GM19455 (cell line): ENCODE data around the gene ZNF286A.
"Not testable (repeated sequence)": the region's sequence is repeated elsewhere in the genome, so short reads cannot be mapped to it uniquely, and the experiment has no call there.

Experiments
- ATAC-seq: cut with Tn5 transposase; IDR thresholded peaks from one replicate; pipeline ENCODE4 v1.9.1; 2021; ENCODE audit not compliant: unreplicated experiment

Gene ZNF286A

DNA sequence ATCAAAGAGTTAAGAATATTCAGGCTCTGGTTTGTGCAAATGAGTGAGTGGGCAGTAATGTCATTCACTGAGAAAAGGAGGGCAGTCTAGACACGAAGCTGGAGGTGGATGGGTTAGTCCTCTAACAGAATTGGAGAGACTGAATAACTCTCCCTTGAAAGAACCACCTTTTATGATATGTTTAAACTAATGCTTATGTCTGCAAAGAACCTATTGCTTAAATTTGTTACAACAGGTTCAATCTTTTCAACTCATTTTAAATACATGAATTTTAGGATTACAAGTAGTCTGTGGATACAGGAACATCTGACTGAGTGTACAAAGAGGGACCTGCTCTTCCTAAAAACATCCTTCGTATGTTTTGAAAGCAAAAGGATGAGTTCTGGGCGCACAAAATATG lies 585 bp upstream of the ZNF286A start:
- peak; percentile 3 for ATAC-seq

DNA sequence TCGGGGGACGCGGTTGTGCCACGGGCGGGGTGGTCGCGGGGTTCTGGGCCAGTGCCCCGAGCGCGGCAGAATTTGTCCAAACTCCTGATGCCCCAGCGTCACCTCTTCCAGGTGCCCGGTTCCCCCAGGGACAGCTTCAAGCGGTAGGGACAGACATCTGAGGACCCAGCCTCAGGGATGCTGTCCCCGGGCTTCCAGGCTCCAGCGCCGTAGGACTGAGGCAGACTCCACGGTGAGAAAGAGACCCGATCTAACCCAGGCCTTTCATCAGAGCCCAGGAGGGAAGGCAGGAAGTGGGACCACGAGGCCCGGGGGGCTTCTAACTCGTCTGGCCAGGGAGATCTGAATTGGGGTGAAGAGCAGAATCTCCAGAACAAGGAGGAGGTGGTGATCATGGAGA lies 385 bp downstream of the ZNF286A start:
- ATAC-seq = not testable (repeated sequence)

DNA sequence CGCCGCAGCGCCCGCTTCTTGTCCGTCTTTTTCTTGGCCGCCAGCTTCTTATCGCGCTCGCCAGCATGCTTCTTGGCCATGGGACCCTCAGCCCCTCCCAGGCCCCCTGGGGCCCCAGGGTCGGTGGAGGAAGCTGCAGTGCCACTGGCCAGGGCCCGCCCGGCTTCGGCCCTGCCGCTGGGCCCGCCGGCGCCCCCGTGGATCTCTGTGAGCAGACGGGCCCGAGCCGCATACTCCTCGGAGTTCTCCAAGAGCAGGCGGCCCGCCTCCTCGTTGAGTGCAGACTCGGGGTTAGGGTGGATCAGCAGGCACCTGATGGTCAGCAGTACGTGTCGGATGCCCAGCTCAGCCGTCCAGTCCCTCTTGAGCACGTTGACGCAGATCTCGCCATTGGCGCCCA lies 4.7 kb downstream of the ZNF286A start:
- not testable (repeated sequence) for ATAC-seq

DNA sequence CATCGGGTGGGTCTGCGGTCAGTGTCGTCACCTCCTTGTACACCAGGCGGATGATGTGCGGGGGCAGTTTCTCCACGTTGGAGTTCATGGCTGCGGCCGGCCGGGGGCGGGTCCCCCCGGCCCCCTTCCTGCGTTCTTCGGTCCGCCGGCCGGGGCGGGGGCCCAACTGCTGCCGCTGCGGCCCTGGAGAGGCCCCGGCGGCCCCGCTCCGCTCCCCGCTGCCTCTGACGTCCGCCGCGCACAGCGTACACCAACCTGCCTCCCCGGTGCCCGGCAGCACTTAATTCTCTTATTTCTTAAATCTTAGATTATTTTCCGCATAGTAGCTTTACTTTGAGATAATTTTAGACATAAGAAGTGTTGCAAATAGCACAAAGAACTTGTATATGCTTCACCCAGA lies 5.3 kb downstream of the ZNF286A start:
- not testable (repeated sequence) for ATAC-seq

DNA sequence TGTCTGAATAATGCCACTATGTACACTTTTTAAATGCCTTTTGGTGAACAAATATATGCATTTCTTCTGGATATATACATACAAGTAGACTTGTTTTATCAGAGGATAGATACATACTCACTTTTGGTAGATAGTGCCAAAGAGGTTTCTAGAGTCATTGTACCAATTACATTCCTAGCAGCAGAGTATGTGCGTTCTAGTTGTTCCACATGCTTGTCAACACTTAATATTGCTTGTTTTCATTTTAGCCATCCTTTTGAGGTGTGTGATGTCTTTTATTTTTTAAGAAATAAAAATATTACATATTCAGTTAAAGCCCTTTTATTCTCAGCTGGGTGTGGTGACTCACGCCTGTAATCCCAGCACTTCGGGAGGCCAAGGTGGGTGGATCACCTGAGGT lies 9.3 kb downstream of the ZNF286A start:
- ATAC-seq = not testable (repeated sequence)

DNA sequence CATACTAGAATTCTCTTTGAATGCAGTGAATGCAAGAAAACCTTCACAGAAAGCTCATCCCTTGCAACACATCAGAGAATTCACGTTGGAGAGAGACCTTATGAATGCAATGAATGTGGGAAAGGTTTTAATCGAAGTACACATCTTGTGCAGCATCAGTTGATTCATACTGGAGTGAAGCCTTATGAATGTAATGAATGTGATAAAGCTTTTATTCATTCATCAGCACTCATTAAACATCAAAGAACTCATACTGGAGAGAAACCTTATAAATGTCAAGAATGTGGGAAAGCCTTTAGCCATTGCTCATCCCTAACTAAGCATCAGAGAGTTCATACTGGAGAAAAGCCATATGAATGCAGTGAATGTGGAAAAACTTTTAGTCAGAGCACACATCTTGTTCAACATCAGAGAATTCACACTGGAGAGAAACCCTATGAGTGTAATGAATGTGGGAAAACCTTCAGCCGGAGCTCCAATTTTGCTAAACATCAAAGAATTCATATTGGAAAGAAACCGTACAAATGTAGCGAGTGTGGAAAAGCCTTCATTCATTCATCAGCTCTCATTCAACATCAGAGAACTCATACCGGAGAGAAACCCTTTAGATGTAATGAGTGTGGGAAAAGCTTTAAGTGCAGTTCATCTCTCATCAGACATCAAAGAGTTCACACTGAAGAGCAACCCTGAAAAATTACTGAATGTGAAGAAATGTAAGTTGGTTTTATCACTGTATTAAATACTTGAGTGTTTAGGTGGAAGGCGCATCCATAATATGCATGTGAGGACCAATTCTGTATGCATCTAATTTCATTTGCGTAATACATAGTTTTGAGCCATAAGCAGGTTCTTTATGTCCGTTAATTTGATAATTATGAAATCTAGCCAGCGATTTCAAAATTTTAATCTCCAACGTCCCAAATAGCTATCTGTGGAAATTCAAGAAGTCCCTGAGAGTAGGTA lies 17.3 kb downstream of the ZNF286A start:
- not testable (repeated sequence) for ATAC-seq

DNA sequence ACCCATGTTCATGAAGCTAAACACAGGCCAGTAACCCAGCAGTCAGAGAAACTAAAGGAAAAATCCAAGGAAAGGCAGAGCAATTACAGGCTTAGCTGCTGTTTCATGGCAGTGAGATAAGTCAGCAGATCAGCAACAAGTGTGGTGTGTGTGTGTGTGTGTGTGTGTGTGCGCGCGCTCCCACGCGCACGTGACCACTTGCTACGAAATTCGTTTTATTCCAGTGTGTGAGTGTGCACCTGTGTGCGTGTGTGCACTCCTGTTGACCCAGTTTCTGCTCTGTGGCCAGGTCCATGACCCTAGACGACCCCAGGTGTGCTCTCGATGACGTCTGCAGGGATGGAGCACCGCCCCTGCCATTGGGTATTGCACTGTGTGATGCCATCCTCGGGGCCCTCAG lies 31.0 kb downstream of the ZNF286A start:
- ATAC-seq = not testable (repeated sequence)

DNA sequence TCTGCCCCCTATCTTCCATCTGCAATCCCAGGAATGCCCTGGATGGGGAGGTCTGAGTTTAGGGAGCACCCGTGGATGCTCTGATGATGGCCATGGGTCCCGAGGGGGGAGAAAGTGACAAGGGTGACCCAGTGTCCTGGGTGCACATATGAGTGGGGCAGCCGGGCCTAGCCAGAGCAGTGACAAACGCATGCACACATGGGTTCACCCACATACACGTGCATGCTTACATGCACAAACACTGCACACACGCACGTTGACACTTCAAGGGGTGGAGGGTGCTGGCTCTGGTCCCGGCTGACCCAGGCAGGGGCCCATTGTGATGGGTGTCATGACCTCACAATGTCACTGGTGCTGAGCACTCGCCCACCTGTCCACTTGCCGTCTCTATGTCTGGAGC lies 32.3 kb downstream of the ZNF286A start, which contains the start of gene TBC1D26:
Gene TBC1D26, plus strand, starts transcription at position 384 of the 400 bp plus-strand sequence. CDS start 3,066 bp downstream, outside the sequence.
- ATAC-seq = not testable (repeated sequence)

DNA sequence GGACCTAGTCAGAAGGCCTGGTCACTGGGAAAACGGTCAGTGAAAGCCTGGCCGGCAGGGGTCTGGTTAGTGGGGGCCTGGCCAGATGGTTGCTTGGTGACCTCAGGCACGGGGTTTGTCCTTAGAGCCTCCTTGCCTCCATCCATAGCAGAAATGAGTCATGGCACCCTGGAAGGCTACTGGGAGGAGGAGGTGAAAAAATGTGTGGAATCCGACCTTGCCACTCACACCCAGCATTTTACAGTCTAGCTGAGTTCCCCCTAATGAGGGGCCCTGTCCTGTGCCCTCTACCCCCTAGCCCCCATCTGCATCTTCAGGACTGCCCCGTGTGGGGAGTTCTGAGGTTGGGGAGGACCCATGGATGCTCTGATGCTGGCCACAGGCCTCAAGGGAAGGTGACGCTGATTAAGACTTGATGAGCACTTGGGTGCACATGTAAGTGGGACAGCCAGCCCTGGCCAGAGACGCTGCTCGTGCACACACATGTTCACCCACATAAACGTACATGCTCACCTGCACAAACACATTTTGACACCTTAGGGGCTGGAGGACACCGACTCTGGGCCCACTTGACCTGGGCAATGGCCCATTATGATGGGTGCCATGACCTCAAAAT lies 33.7 kb downstream of the ZNF286A start:
- ATAC-seq = not testable (repeated sequence)

DNA sequence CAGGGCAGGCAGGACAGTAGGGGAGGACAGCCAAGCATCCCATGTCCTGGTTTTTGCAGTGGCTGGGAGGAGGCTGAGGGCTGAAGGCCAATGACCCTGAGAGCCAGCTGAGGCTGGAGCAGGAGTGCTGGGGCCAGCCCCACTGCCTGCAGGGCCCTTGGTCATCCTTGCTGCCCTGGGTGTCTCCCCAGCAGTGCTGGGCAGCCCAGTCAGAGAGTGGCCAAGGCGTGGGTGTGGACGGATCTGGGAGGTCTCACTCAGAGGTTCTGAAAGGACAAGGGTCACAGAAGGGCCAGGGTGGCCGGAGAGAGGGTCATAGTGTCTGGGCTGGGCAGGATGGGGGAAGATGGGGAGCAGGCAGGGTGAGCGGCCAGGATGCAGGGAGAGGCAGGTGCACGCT lies 37.0 kb downstream of the ZNF286A start:
- ATAC-seq = not testable (repeated sequence)

DNA sequence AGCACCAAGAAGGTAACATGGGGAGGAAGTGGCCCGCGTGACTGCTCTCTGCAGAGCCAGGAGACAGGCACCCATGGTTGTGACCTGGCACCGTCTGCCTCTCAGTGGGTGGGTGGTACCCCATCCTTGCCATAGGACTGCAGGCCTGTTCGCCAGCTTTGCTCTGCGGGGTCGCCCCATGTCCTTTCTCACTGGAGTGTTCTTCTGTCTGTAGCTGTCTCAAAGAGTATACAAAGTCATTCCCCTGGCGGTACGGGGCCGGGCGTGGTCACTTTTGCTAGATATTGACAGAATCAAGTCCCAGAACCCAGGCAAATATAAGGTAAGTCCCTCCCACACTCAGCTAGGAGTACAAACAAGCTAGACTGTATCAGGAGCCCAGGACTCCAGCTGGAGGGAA lies 38.5 kb downstream of the ZNF286A start:
- no peak for ATAC-seq

DNA sequence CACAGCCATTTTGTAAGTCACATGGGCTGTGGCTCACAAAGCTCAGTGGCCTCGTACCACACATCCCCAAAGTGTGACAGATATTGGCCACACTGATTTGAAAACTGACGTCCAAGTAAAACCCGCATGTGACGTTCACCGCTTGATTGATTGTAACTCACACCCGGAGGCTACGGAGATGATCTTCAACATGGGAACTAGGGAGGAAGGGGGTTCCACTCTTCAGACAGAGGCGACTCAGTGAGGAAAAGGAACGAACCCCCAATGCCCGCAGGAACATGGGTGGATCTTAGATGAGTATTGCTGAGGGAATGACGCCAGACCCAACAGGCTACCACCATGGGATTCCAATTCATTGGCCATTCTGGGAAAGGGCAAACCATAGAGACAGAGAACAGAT lies 39.7 kb downstream of the ZNF286A start:
- not testable (repeated sequence) for ATAC-seq

DNA sequence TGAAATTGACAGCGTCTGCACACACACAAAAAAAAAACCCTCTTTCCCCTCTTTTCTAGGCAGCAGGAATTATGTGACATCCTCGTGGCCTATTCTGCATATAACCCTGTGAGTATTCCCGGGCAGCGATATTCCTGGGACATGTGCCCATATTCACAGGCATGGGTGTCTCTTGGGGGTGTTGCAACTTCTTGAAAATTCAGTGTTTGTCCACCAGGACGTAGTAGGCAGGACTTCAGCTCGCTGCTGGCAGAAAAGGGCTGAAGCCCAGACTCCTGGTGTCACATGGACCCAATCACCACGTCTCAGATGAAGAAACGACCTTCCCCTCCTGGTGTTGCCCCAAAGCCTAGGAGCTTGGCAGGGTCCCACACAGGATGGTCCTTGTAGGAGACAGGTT lies 40.5 kb downstream of the ZNF286A start:
- not testable (repeated sequence) for ATAC-seq

DNA sequence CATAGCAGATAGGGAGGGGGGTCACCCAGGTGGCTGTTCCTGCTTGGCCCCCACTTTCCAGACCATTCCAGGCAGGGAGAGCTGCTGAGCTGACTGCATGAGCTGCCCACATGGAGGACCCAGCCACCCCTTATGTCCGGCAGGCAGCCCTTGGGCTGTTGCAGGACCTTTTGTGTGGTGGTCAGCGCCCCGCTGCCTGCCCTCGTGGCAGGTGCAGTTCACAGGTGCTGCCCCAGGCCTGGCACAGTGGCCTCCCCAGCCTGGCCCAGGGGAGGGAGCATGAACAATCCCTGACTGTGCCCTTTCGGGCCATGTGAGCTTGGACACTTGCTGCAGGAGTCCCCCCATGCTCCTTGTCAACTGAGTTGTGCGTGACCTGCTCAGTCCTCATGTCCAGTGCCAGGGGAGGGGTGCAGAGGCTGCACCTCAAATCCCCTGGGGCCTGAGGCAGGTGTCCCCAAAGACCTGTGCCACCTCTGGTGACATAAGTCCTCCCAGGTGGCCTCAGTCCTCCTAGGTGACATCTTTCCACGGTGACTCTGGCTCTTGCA lies 41.1 kb downstream of the ZNF286A start:
- no peak for ATAC-seq

DNA sequence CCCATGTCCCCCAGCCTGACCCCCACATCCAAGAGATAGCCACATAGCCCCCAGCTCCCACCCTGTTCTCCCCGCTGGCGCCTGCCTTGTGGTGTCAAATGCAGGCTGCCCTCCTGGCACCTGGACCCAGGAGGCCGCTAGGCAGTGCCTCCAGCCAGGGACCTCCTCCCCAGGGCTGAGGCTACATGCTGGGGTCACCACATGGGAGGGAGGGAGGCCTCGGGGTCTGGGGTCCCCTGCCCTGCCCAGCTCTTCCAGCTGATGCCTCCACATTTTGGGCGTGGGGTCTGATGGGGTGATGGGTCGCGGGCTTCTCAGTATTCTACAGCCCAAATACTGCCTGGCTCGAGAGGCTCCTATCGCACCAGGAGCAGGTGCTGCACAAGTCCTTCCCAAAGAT lies 42.1 kb downstream of the ZNF286A start:
- no peak for ATAC-seq

DNA sequence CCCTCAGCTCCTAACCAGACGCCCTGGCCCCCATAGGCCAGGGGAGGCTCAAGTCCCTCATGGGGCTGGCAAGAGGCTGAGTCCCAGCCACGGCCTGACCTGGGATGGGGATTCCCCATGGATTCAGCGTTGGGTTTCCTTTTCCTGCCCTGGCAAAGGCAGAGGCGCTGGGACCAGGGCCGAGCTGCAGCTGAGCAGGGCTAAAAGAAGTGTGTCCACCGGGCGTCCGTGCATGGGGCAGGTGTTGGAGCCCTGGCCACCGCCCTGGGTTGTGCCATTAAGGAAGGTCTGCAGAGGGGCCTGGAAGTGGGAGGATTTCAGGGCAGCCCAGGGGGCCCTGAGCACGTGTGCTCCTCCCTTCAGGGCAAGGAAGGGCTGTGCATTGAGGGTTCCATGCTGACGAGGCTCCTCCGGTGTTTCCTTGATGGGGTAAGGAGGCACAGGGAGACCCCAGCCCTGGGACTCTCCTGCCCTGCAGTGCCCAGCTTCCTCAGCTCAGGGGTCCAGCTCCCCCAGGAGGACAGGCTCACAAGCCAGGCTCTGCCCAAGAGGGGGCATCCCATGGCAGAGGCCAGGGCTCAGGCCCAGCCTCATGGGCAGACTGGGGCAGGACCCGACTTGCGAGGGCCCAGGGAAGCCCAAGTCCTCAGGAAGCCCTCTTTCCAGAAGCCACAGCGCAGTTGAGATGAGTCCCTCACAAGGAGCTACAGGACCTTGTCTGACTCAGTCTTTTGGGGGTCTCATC lies 42.7 kb downstream of the ZNF286A start:
- no peak for ATAC-seq

DNA sequence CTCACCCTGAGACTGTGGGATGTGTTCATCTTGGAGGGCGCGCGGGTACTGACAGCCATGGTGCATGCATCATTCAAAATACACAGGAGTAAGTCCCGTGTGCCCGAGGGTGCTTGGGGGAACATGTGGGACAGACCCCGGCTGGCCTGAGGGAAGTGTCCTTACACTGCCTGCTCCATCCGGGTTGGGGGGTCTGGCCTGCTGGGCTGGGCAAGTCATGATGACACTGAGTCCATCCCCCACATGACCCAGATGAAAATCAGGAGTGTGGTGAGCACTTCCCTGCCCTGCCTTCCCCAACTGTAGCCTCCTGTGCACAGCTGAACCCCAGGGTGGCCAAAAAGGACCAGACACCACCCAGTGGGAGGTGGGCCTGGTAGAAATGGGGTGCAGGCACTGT lies 43.4 kb downstream of the ZNF286A start:
- no peak for ATAC-seq

DNA sequence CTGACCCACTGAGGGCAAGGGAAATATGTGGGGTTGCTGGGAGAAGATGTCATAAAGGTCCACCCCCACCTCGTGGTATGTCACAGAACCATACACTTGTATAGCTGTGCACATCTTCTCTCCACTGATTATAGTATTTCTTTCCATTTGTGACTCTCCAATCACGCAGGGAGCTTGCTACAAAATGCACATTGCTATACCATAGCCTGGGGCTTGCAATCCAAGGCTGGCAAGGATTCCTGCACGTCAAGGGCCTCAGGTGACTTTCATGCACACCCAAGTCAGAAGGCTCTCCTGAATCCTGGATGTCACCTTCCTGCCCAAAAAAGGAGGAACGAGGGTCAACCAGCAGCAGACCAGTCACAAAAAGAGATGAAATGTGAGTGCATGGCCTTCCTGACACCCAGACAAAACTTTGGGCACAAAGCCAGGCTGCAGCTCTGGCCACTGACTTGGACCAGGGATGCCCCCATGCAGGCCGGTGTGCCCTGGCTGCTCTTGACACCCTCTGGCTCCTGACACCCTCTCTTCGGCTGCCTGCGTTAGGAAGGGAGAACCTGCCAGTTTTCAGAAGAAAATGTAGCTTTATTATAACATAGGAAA lies 44.6 kb downstream of the ZNF286A start:
- no peak for ATAC-seq

DNA sequence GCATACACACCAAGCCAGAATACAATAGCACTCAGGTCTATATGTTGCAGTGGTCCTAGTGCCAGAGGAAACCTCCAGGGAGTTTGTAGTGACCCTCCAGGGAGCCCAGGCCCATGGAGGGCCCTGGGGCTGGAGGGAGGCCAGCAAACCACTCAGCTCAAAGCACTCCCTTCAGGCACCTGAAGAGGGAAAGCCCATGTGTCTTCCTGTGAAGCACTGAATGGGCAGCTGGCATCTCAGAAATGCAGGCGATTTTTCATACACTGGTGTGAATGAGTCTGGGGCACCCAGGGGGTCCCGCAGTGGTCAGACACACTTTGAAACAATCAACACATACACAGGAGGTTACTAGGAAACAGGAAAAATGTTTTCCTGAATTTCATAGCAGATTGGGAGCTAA lies 45.3 kb downstream of the ZNF286A start:
- ATAC-seq = no peak

DNA sequence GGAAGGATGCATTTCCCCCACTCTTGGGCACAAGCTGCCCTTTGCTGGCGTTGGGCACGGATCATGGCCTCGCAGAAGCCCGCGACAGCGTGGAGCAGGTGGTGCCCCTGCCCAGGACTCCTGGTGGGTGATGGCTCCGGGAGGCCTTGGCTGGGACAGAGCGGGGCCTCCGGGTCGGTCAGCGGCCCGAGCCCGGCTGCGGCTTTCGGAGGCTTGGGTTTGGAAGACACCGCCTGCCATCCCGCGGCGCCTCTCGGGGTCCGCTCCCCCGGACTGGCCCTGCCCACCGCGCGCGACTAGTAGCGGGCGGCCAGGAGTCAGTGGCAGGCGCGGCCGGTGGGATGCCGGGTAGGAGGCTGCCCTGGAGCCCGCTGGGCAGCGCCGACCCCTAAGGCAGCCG lies 49.9 kb downstream of the ZNF286A start:
- not testable (repeated sequence) for ATAC-seq
